H4 (cell line): ENCODE results near the gene GMNC. TPM values are rescaled to one million over a fixed set of nuclear protein-coding genes. Genes with fewer than 3 reads are reported as not detected.
"Not testable (repeated sequence)": the region's sequence is repeated elsewhere in the genome, so short reads cannot be mapped to it uniquely, and the experiment has no call there.

Experiments used
- DNase-seq: peaks from one replicate; pipeline ENCODE4 v3.0.0-alpha.2; 2015; ENCODE audit warnings: low spot score
- total RNA-seq: library from RNA; depleted of rRNA; stranded (reverse); fragments of >200 nt; shearing (Covaris generic); gene quantifications from 2 replicates; pipeline ENCODE4 v1.2.3, GENCODE V29; 2014; rRNA removed

Gene GMNC
- not detected in 2 replicates for total RNA-seq

GRCh38 chr3:190862209-190863118 lies at the start of gene GMNC:
Gene GMNC (minus strand): TSS chr3:190862694. CDS start chr3:190862615, 79 bp downstream.
- DNase-seq, result peak; percentile 70

- DNase-seq, result no peak
These were observed 48.9 kb upstream of the GMNC start for GRCh38 chr3:190911382-190911781.

GRCh38 chr3:190909908-190910307 lies 47.4 kb upstream of the GMNC start:
- no peak for DNase-seq

GRCh38 chr3:190903156-190903555 lies 40.7 kb upstream of the GMNC start:
- no peak for DNase-seq

- no peak for DNase-seq
These were observed 39.8 kb upstream of the GMNC start for GRCh38 chr3:190902292-190902691.

GRCh38 chr3:190892395-190892902 lies 30.0 kb upstream of the GMNC start:
- peak; percentile 82 for DNase-seq

GRCh38 chr3:190886945-190887344 lies 24.5 kb upstream of the GMNC start:
- DNase-seq, result peak; percentile 21

- peak; percentile 50 for DNase-seq
These were observed 21.7 kb upstream of the GMNC start for GRCh38 chr3:190883973-190884832.

GRCh38 chr3:190883141-190883540 lies 20.6 kb upstream of the GMNC start:
- DNase-seq, result no peak

- no peak for DNase-seq
These were observed 15.4 kb upstream of the GMNC start for GRCh38 chr3:190877925-190878324.

- DNase-seq, result not testable (repeated sequence)
These were observed 13.9 kb upstream of the GMNC start for GRCh38 chr3:190876433-190876832.

- DNase-seq, result not testable (repeated sequence)
These were observed 12.6 kb upstream of the GMNC start for GRCh38 chr3:190875061-190875460.

GRCh38 chr3:190870127-190870526 lies 7.6 kb upstream of the GMNC start:
- no peak for DNase-seq

- DNase-seq, result no peak
These were observed 4.6 kb upstream of the GMNC start for GRCh38 chr3:190867071-190867470.

GRCh38 chr3:190865828-190866227 lies 3.3 kb upstream of the GMNC start:
- DNase-seq, result no peak

GRCh38 chr3:190865419-190865818 lies 2.9 kb upstream of the GMNC start:
- DNase-seq, result no peak

GRCh38 chr3:190864002-190864401 lies 1.5 kb upstream of the GMNC start:
- no peak for DNase-seq

- no peak for DNase-seq
These were observed 598 bp upstream of the GMNC start for GRCh38 chr3:190863119-190863465.

- DNase-seq, result no peak
These were observed 2.0 kb downstream of the GMNC start for GRCh38 chr3:190860521-190860920.

GRCh38 chr3:190855151-190855550 lies 7.3 kb downstream of the GMNC start:
- no peak for DNase-seq

- no peak for DNase-seq
These were observed 8.4 kb downstream of the GMNC start for GRCh38 chr3:190854062-190854461.

- no peak for DNase-seq
These were observed 9.0 kb downstream of the GMNC start for GRCh38 chr3:190853464-190853863.
